Panc1 (cell line): ENCODE data around the gene PIP5K1A. TPM values are rescaled to one million over a fixed set of nuclear protein-coding genes. Genes with fewer than 3 reads are reported as not detected.

Experiments
- ATAC-seq: fragments of 200-7000 bp; cut with Tn5 transposase; 2 replicates; pipeline ENCODE4 v1.9.1; 2020; ENCODE audit warnings: mild to moderate bottlenecking, moderate library complexity
- BruUV-seq: library from RNA; stranded (reverse); fragments of 400-500 nt; replicated peaks from 2 replicates; lab custom pipeline; 2021; lab: Mats Ljungman, UMichigan
- CTCF ChIA-PET: fragments of 300-600 bp; sonication (Branson Sonifier 250); formaldehyde crosslinking; loops from one replicate; lab custom pipeline; 2022; ENCODE audit warnings: antibody characterized with exemption; lab: Charles Lee
- POLR2A ChIA-PET: fragments of 300-600 bp; sonication (Branson Sonifier 250); formaldehyde crosslinking; loops from one replicate; lab custom pipeline; 2022; ENCODE audit warnings: antibody characterized with exemption; lab: Charles Lee
- DNase-seq: peaks from one replicate; pipeline ENCODE4 v3.0.0-alpha.2; 2010; ENCODE audit warnings: low read depth, low spot score
- H3K27ac ChIP-seq: 2 replicates; pipeline ENCODE4 v1.5.1; 2011; ENCODE audit warnings: mild to moderate bottlenecking, low read length, inconsistent platforms
- H3K27me3 ChIP-seq: fragments of 200-500 bp; sonication (Bioruptor generic); 2 replicates; pipeline ENCODE4 v1.6.0; 2014; ENCODE audit warnings: low read length, inconsistent platforms; ENCODE audit not compliant: control insufficient read depth, insufficient read depth
- H3K36me3 ChIP-seq: fragments of 200-500 bp; sonication (Bioruptor generic); 2 replicates; pipeline ENCODE4 v1.5.1; 2014; ENCODE audit warnings: inconsistent platforms, mild to moderate bottlenecking, low read length, moderate library complexity; ENCODE audit not compliant: control insufficient read depth, insufficient read depth
- H3K4me1 ChIP-seq: 2 replicates; pipeline ENCODE4 v1.5.1; 2011; ENCODE audit warnings: inconsistent platforms, mild to moderate bottlenecking, low read length, moderate library complexity; ENCODE audit not compliant: control insufficient read depth, insufficient read depth
- H3K4me3 ChIP-seq, 2 experiments: 2 replicates each; pipeline ENCODE4 v1.5.1; 2011 to 2012; ENCODE audit warnings: low read depth in 2 of 2, low read length in 2 of 2, mild to moderate bottlenecking in 2 of 2, inconsistent platforms in 1 of 2, moderate library complexity in 1 of 2
- H3K9me3 ChIP-seq: fragments of 200-500 bp; sonication (Bioruptor generic); 2 replicates; pipeline ENCODE4 v1.5.1; 2014; ENCODE audit warnings: low read depth, mild to moderate bottlenecking, inconsistent platforms, low read length, moderate library complexity; ENCODE audit not compliant: control insufficient read depth, insufficient read depth
- POLR2AphosphoS5 ChIP-seq: IDR thresholded peaks from 2 replicates; pipeline ENCODE4 v1.6.1; 2012; ENCODE audit warnings: mild to moderate bottlenecking, low read depth, low read length, moderate library complexity
- SIN3A ChIP-seq: IDR thresholded peaks from 2 replicates; pipeline ENCODE4 v1.6.1; 2012; ENCODE audit warnings: low read depth, mild to moderate bottlenecking, low read length, moderate library complexity, borderline replicate concordance; ENCODE audit not compliant: insufficient read depth
- TCF7L2 ChIP-seq: IDR thresholded peaks from 2 replicates; pipeline ENCODE4 v1.6.1; 2011; ENCODE audit warnings: mild to moderate bottlenecking, low read depth, low read length, inconsistent platforms
- in situ Hi-C: cut with HindIII; loops from 2 replicates; pipeline ENCODE4 v1.10.0; 2016; ENCODE audit warnings: low sequenced_read_pairs, low pct_unique_long_range_greater_than_20kb
- intact Hi-C: fragments of 100-400 bp; cut with micrococcal nuclease; formaldehyde crosslinking; loops from one replicate; pipeline ENCODE4 v1.10.0; 2022; ENCODE audit not compliant: unreplicated experiment
- total RNA-seq: library from RNA; stranded (reverse); gene quantifications from one replicate; pipeline ENCODE4 v1.2.1, GENCODE V29; 2021; ENCODE audit not compliant: unreplicated experiment
- TF ChIP-seq, protein P1 (sequence below): fragments of 450-650 bp; IDR thresholded peaks from 2 replicates; pipeline ENCODE4 v1.5.1; 2017; ENCODE audit warnings: mild to moderate bottlenecking
- TF ChIP-seq, protein P2 (sequence below), 2 experiments: IDR thresholded peaks; 2 replicates each; pipeline ENCODE4 v1.6.1; 2011 to 2012; ENCODE audit warnings: low read depth in 2 of 2, control low read depth in 1 of 2, low read length in 1 of 2, mild to moderate bottlenecking in 1 of 2, moderate library complexity in 1 of 2; ENCODE audit not compliant: insufficient read depth in 1 of 2

Gene PIP5K1A
- total RNA-seq, 1 experiment from 2014 or later, result 78.9 TPM

DNA sequence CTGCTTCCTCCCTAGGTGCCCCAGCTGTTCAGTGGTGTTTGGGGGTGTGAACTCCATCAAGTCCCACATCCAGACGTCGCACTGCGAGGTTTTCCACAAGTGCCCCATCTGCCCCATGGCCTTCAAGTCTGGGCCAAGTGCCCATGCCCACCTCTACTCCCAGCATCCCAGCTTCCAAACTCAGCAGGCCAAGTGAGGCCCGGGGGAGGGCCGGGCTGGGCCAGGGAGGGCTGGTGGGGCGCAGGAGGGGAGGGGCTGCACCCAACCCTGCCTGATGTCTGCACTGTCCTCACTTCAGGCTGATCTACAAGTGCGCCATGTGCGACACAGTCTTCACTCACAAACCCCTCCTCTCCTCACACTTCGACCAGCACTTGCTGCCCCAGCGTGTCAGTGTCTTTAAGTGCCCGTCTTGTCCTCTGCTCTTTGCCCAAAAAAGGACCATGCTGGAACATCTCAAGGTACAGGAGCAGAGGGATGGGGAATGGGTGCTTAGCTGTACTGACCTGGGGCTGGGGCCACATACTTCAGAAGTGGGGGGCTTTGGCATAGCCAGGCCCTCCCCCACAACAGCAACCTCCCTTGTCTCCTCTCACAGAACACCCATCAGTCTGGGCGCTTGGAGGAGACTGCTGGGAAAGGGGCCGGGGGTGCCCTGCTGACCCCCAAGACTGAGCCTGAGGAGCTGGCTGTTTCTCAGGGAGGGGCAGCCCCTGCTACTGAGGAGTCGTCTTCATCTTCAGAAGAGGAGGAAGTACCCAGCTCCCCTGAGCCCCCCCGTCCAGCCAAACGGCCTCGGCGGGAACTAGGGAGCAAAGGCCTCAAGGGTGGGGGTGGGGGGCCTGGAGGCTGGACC lies 91.0 kb downstream of the PIP5K1A start:
- intact Hi-C loops, result no loop called here
- H3K9me3 ChIP-seq, result no peaks in the 10 kb centered on the region
- ChIA-PET POLR2A (no interaction called here), CTCF (no interaction called here)
- in situ Hi-C loops, result no loop called here
- H3K27ac ChIP-seq, result no peak overlapping the region
- H3K27me3 ChIP-seq, result no peaks in the 10 kb centered on the region
- peaks cover 3% of the 10 kb centered on the region; the same call in 1 of the 2 replicates for H3K4me1 ChIP-seq
- BruUV-seq, result no TSS peak
- TF ChIP-seq POLR2AphosphoS5 (no peak), SIN3A (no peak), TCF7L2 (no peak)
- TF ChIP-seq, protein P1, sequence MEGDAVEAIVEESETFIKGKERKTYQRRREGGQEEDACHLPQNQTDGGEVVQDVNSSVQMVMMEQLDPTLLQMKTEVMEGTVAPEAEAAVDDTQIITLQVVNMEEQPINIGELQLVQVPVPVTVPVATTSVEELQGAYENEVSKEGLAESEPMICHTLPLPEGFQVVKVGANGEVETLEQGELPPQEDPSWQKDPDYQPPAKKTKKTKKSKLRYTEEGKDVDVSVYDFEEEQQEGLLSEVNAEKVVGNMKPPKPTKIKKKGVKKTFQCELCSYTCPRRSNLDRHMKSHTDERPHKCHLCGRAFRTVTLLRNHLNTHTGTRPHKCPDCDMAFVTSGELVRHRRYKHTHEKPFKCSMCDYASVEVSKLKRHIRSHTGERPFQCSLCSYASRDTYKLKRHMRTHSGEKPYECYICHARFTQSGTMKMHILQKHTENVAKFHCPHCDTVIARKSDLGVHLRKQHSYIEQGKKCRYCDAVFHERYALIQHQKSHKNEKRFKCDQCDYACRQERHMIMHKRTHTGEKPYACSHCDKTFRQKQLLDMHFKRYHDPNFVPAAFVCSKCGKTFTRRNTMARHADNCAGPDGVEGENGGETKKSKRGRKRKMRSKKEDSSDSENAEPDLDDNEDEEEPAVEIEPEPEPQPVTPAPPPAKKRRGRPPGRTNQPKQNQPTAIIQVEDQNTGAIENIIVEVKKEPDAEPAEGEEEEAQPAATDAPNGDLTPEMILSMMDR, result no peak
- TF ChIP-seq, protein P2, sequence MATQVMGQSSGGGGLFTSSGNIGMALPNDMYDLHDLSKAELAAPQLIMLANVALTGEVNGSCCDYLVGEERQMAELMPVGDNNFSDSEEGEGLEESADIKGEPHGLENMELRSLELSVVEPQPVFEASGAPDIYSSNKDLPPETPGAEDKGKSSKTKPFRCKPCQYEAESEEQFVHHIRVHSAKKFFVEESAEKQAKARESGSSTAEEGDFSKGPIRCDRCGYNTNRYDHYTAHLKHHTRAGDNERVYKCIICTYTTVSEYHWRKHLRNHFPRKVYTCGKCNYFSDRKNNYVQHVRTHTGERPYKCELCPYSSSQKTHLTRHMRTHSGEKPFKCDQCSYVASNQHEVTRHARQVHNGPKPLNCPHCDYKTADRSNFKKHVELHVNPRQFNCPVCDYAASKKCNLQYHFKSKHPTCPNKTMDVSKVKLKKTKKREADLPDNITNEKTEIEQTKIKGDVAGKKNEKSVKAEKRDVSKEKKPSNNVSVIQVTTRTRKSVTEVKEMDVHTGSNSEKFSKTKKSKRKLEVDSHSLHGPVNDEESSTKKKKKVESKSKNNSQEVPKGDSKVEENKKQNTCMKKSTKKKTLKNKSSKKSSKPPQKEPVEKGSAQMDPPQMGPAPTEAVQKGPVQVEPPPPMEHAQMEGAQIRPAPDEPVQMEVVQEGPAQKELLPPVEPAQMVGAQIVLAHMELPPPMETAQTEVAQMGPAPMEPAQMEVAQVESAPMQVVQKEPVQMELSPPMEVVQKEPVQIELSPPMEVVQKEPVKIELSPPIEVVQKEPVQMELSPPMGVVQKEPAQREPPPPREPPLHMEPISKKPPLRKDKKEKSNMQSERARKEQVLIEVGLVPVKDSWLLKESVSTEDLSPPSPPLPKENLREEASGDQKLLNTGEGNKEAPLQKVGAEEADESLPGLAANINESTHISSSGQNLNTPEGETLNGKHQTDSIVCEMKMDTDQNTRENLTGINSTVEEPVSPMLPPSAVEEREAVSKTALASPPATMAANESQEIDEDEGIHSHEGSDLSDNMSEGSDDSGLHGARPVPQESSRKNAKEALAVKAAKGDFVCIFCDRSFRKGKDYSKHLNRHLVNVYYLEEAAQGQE (IDR thresholded peaks at IDR 0.05; ENCODE audit: insufficient read depth in 1 of 2, low read depth in 2 of 2, low read length in 1 of 2), result no peak
- peaks cover 2% of the 10 kb centered on the region for H3K36me3 ChIP-seq
- no peak overlapping the region for H3K4me3 ChIP-seq
- ATAC-seq (peak; percentile 17; the same call in 1 of the 2 replicates), DNase-seq (no peak)

GRCh38 chr1:151289991-151290708 lies 91.8 kb downstream of the PIP5K1A start:
- ATAC-seq (peak; percentile 20; the same call in 1 of the 2 replicates), DNase-seq (no peak)
- intact Hi-C loops, result no loop called here
- H3K27ac ChIP-seq, result no peak overlapping the region
- no peak overlapping the region for H3K4me3 ChIP-seq
- no TSS peak for BruUV-seq
- TF ChIP-seq SIN3A (no peak), TCF7L2 (no peak), POLR2AphosphoS5 (peak; percentile 36; the same call in 1 of the 2 replicates)
- TF ChIP-seq, protein P1, result no peak
- TF ChIP-seq, protein P2 (IDR thresholded peaks at IDR 0.05; ENCODE audit: insufficient read depth in 1 of 2, low read depth in 2 of 2, low read length in 1 of 2), result no peak
- H3K4me1 ChIP-seq, result peaks cover 3% of the 10 kb centered on the region; the same call in 1 of the 2 replicates
- ChIA-PET CTCF (no interaction called here), POLR2A (no interaction called here)
- H3K27me3 ChIP-seq, result no peaks in the 10 kb centered on the region
- H3K36me3 ChIP-seq, result peaks cover 7% of the 10 kb centered on the region
- in situ Hi-C loops, result no loop called here
- H3K9me3 ChIP-seq, result no peaks in the 10 kb centered on the region
